ENCODE measurements around the gene PANK1. TPM values are rescaled to one million over a fixed set of nuclear protein-coding genes. Genes with fewer than 3 reads are reported as not detected.

PANK1 gene
- total RNA-seq, 1 experiment from 2014 or later, result 33.2 TPM

DNA sequence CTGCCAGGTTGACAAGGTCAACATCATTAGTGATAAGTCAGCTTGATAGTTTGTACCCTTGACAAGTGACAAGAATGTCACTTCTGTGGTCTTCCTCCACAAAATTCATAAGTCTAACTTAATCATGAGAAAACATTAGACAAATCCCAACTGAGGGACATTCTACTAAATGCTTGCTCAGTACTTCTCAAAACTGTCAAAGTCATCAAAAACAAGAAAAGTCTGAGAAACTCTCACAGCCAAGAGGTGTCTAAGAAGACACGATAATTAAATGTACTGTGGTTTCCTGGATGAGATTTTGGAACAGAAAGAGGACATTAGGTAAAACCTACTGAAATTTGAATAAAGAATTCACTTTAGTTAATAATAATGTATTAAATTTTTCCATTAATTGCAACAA, 79.9 kb downstream of the PANK1 start:
- no peak for TF ChIP-seq CTCF (conservative IDR thresholded peaks at IDR 0.05)
- Histone ChIP-seq H3K79me1 (ENCODE audit: insufficient read depth, low read depth, low read length, poor library complexity, severe bottlenecking) (no peaks in the 10 kb centered on the region), H4K5ac (ENCODE audit: insufficient read length, low read depth, low read length) (no peak overlapping the region), H3K79me2 (ENCODE audit: insufficient read depth, low read length) (no peaks in the 10 kb centered on the region), H3T11ph (ENCODE audit: low read length) (no peak overlapping the region), H3K4me2 (ENCODE audit: insufficient read depth, insufficient read length, low read length) (no peak overlapping the region), H3K18ac (ENCODE audit: insufficient read length, low read depth, low read length) (no peak overlapping the region), H4K91ac (ENCODE audit: insufficient read length, low read depth, low read length) (no peak overlapping the region), H2AFZ (ENCODE audit: low read length) (no peak overlapping the region), H4K8ac (replicated peaks; ENCODE audit: insufficient read length, low read depth, low read length) (no peak overlapping the region), H2BK20ac (ENCODE audit: low read depth, low read length, poor library complexity, severe bottlenecking) (no peak overlapping the region), H3K4ac (ENCODE audit: low read depth, low read length) (no peak overlapping the region), H3K27me3 (ENCODE audit: insufficient read depth, low read length) (no peaks in the 10 kb centered on the region), H3K14ac (ENCODE audit: insufficient read depth, low read length) (no peak overlapping the region), H3K9me3 (ENCODE audit: control insufficient read depth, low read depth, low read length) (no peaks in the 10 kb centered on the region), H2BK12ac (ENCODE audit: insufficient read length, low read depth, low read length) (no peak overlapping the region), H2BK120ac (ENCODE audit: low read depth, low read length, poor library complexity, severe bottlenecking) (no peak overlapping the region), H3K9ac (ENCODE audit: extremely low read depth, insufficient read length, low read length) (no peak overlapping the region), H3K23ac (ENCODE audit: insufficient read length, low read depth, low read length) (no peak overlapping the region), H2BK5ac (ENCODE audit: insufficient read length, low read length) (no peak overlapping the region), H2AK5ac (ENCODE audit: insufficient read length, low read length) (no peak overlapping the region), H3K23me2 (ENCODE audit: insufficient read length, low read depth, low read length, poor library complexity, severe bottlenecking) (no peaks in the 10 kb centered on the region), H3K27ac (ENCODE audit: insufficient read length, low read depth, low read length) (no peak overlapping the region), H4K20me1 (ENCODE audit: control insufficient read depth, insufficient read depth, insufficient read length) (no peaks in the 10 kb centered on the region), H3K56ac (ENCODE audit: insufficient read length, low read depth, low read length) (no peak overlapping the region), H3K4me1 (ENCODE audit: insufficient read depth, low read length) (peaks cover 5% of the 10 kb centered on the region; the same call in 1 of the 2 replicates), H2BK15ac (ENCODE audit: low read depth, low read length) (no peak overlapping the region)
- no peaks in the 10 kb centered on the region for H3K27me3 Mint-ChIP-seq (ENCODE audit: low read depth)
- H3K4me3 Mint-ChIP-seq, result no peak overlapping the region
- peaks cover 25 to 37% of the 10 kb centered on the region in 2 experiments for H3K4me1 Mint-ChIP-seq
- H3K36me3 Mint-ChIP-seq (ENCODE audit: insufficient read depth in 1 of 3, low read depth in 3 of 3), result peaks cover 0 to 6% (median 0%) of the 10 kb centered on the region in 3 experiments; a peak in 1 of 7 replicates
- H3K9me3 Mint-ChIP-seq, result no peaks in the 10 kb centered on the region
- no peak overlapping the region for H3K27ac Mint-ChIP-seq
- DNase-seq, result no peak
- no CpG with 5 or more reads among the region's 1 CpG for WGBS (ENCODE audit: extremely low coverage, insufficient read length, low lambda C conversion rate)

Measured in H9 (cell line).